ENCODE results near the gene CXCL13.
"Not testable (repeated sequence)": the region's sequence is repeated elsewhere in the genome, so short reads cannot be mapped to it uniquely, and the experiment has no call there.

CXCL13 gene

DNA sequence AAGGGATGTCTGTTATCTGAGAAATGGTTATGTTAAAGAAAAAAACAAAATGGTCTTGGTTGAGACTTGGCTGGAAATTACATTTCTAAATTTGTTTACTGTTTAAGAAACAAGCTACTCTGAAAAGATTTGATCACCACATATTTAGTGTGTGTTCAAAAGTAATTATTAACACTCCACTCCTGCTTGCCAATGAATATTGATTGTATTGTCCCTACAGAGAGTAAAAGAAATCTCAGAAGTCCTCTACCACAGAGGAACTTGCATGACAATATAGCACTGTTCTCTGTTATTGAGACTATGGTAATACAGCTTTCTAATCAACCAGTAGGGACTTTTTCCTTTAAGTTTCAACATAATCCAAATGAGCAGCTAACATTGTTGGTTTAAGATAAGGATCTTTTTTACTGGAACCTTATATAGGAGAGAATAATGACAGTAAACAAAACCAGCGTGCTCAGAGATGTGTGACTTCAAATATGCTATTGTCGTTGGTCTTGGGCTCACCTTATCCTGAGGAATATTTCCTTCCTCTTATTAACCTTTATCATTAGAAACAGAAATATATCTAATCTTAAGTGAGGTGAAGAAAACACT lies 47.6 kb downstream of the CXCL13 start:
- in situ Hi-C loops (cut with MboI; ENCODE audit: low sequenced_read_pairs) = no loop called here

DNA sequence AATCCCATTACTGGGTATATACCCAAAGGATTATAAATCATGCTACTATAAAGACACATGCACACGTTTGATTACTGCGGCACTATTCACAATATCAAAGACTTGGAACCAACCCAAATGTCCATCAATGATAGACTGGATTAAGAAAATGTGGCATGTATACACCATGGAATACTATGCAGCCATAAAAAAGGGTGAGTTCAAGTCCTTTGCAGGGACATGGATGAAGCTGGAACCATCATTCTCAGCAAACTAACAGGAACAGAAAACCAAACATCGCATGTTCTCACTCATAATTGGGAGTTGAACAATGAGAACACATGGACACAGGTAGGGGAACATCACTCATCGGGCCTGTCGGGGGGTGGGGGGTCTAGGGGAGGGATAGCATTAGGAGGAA lies 54.7 kb downstream of the CXCL13 start:
- in situ Hi-C loops (cut with MboI; ENCODE audit: low sequenced_read_pairs) = not testable (repeated sequence)

All from HL-60/S4 treated with retinoic acid at 250 ng/mL for 4 days and 3 days (cell line).